22Rv1 (cell line): ENCODE data around the gene SLC7A1.

Experiments
- CTCF ChIP-seq: fragments of 450-650 bp; IDR thresholded peaks from 2 replicates; pipeline ENCODE4 v1.5.1; 2017; ENCODE audit warnings: mild to moderate bottlenecking
- ZFX ChIP-seq: fragments of 450-650 bp; IDR thresholded peaks from 2 replicates; pipeline ENCODE4 v1.6.1; 2017; ENCODE audit warnings: antibody characterized with exemption, borderline replicate concordance

GRCh38 chr13:29500386-29500785 is 95.1 kb downstream of the SLC7A1 start:
- no peak for TF ChIP-seq CTCF
- TF ChIP-seq ZFX: no peak
